ENCODE measurements around the gene GRID2. TPM values are rescaled to one million over a fixed set of nuclear protein-coding genes. Genes with fewer than 3 reads are reported as not detected.

The GRID2 gene
- total and polyA plus RNA-seq, 12 donors: 0.01 to 0.07 (median 0.07) TPM; not detected in 9

- H3K4me1 ChIP-seq: no peaks in the 10 kb centered on the region
- no peaks in the 10 kb centered on the region for H3K27me3 ChIP-seq
- 71 to 77% methylated on average over 2 of the region's 2 CpGs for WGBS, 2 donors
- DNase-seq (no peak), ATAC-seq (no peak)
- peaks cover 0 to 13% (median 0%) of the 10 kb centered on the region in 11 donors for H3K9me3 ChIP-seq
- intact Hi-C loops (cut with DNase I): no loop called here
- no peak overlapping the region for H3K27ac ChIP-seq
- H3K36me3 ChIP-seq: no peaks in the 10 kb centered on the region
- TF ChIP-seq, protein P1, sequence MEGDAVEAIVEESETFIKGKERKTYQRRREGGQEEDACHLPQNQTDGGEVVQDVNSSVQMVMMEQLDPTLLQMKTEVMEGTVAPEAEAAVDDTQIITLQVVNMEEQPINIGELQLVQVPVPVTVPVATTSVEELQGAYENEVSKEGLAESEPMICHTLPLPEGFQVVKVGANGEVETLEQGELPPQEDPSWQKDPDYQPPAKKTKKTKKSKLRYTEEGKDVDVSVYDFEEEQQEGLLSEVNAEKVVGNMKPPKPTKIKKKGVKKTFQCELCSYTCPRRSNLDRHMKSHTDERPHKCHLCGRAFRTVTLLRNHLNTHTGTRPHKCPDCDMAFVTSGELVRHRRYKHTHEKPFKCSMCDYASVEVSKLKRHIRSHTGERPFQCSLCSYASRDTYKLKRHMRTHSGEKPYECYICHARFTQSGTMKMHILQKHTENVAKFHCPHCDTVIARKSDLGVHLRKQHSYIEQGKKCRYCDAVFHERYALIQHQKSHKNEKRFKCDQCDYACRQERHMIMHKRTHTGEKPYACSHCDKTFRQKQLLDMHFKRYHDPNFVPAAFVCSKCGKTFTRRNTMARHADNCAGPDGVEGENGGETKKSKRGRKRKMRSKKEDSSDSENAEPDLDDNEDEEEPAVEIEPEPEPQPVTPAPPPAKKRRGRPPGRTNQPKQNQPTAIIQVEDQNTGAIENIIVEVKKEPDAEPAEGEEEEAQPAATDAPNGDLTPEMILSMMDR (IDR thresholded peaks at IDR 0.05): no peak
- no peak overlapping the region for H3K4me3 ChIP-seq
Observed at GRCh38 chr4:92618968-92619367, 315.2 kb downstream of the GRID2 start.

DNA sequence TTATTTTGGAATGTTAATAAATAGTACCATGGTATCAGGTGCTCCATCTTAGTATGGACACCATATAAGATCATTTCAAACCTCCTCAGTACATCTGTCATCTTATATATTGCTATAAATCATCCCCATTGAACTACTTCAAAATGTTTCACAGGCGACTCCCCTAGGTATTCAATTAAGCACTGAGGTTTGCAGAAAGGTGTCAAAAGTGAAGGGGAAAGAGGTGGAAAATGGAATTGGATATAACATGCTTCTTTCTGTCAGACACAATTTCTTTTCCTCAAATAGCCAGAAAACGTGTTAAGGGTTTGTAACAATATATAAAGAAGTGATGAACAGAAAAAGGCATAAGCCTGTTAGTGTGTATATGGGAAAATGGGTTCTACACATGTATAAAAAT lies 325.5 kb downstream of the GRID2 start:
- Histone ChIP-seq H3K27ac (no peak overlapping the region), H3K9me3 (peaks cover 0 to 30% (median 0%) of the 10 kb centered on the region in 11 donors), H3K27me3 (no peaks in the 10 kb centered on the region), H3K4me3 (no peak overlapping the region), H3K36me3 (no peaks in the 10 kb centered on the region), H3K4me1 (no peaks in the 10 kb centered on the region)
- ATAC-seq (no peak), DNase-seq (no peak)
- TF ChIP-seq, protein P1 (IDR thresholded peaks at IDR 0.05): no peak
- 75 to 77% methylated on average over 2 of the region's 2 CpGs for WGBS, 2 donors
- intact Hi-C loops (cut with DNase I): no loop called here

DNA sequence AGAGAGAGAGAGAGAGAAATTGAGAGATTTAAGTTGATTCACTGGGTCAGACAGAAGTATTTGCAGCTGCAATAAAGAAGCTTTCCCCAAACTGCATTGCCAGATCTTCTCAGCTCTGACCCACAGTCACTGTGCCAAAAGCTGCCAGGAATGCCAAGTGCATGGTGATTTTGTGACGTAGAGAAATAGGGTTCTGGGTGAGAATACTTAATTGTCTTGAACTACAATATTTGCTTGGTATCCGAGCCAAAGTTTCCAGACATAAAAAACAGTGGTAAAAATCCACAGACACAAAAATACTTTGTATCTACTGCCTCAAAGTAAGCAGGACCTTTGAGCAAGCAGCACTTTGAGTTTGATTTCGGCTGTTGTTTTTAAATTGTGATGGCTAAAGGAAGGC lies 331.1 kb downstream of the GRID2 start:
- H3K4me3 ChIP-seq: no peak overlapping the region
- H3K4me1 ChIP-seq: no peaks in the 10 kb centered on the region
- ATAC-seq: no peak
- intact Hi-C loops (cut with DNase I): no loop called here
- DNase-seq: no peak
- 61 to 65% methylated on average over 3 of the region's 3 CpGs for WGBS, 2 donors
- H3K36me3 ChIP-seq: no peaks in the 10 kb centered on the region
- TF ChIP-seq, protein P1 (IDR thresholded peaks at IDR 0.05): no peak
- H3K9me3 ChIP-seq: no peaks in the 10 kb centered on the region
- H3K27me3 ChIP-seq: no peaks in the 10 kb centered on the region
- no peak overlapping the region for H3K27ac ChIP-seq

DNA sequence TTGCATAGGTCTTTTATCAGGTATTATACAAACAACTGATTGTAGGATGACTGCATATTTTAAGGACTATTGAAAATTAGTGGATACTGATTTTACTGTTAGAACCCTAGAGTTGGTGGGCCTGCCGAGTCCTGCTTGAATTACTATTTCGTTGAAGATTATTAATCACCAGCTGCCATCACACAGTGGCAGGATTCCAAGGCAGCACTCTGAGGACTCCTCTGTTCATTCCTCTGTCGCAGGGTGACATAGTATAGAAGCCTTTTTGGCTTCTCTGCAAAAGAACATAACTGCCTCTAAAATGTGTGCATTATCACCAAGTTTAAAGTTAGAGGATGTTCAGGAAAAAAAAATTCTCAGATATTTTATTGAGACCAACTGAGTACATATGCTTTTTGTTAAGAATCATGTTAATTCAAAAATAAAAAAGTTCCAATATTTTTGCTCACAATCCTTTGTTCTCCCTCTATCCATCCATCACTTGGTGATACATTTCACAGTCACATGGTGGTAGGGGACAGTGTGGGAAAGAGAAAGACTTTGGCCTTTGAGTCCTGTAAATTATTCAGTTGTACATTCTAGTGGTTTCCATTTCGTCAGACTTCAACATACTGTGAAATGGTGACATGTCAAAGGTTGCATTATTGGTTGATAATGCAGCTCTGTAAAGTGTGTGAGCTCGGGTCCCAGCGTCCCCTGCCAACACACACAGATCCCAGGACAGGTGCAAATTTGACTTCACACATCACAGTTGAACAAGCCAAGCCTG lies 332.5 kb downstream of the GRID2 start:
- no peak overlapping the region for H3K4me3 ChIP-seq
- intact Hi-C loops (cut with DNase I): no loop called here
- no peaks in the 10 kb centered on the region for H3K27me3 ChIP-seq
- H3K4me1 ChIP-seq: no peaks in the 10 kb centered on the region
- DNase-seq (no peak), ATAC-seq (no peak)
- WGBS, 2 donors: 43 to 48% methylated on average over 6 of the region's 6 CpGs
- TF ChIP-seq, protein P1 (IDR thresholded peaks at IDR 0.05): no peak
- no peaks in the 10 kb centered on the region for H3K36me3 ChIP-seq
- H3K9me3 ChIP-seq: no peaks in the 10 kb centered on the region
- H3K27ac ChIP-seq: no peak overlapping the region

Measured in heart right ventricle (tissue), 16 donors.